ENCODE data around the gene AMPH.
A peak's percentile ranks its signal among the peaks of the same experiment; 100 is the strongest.
"Not testable (repeated sequence)": the region's sequence is repeated elsewhere in the genome, so short reads cannot be mapped to it uniquely, and the experiment has no call there.

Gene AMPH

DNA sequence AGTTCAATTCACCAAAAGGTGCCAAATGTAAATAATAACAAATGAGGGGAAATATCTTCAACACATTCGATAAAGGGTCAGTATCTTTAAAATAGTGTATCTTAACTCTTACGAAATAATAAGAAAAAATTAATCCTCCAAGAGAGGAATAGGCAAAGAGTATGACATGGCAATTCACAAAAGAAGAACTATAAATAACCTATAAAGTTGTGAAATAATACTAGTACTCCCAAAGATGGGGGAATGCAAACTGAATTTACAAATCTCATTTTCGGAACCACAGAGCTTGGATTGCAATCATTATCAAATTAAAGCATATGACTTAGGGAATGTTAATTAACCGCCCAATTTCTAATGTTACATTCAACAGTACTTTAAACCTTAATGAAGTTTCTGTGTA is 279.6 kb downstream of the AMPH start:
- DNase-seq (ENCODE audit: low read depth in 2 of 2): no peak

DNA sequence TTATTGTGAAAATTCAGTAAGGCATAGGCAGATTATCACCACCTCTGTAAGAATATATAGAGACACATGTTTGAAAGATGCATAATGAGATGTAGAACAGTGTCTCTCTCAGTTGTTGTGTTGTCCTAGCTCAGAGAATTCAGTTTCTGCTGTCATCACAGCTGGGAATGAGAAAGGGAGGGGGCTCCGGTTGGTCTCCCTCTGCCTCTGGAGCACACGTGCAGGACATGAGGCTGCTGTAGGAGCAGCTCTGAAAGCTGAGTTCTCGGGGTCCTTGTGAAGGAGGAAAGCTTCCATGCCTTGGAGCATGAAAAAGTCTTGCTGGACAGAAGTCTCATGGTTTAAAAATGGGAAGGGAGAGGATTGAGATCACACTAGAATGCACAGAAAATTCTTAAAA is 280.4 kb downstream of the AMPH start:
- not testable (repeated sequence) for DNase-seq (ENCODE audit: low read depth in 2 of 2)

DNA sequence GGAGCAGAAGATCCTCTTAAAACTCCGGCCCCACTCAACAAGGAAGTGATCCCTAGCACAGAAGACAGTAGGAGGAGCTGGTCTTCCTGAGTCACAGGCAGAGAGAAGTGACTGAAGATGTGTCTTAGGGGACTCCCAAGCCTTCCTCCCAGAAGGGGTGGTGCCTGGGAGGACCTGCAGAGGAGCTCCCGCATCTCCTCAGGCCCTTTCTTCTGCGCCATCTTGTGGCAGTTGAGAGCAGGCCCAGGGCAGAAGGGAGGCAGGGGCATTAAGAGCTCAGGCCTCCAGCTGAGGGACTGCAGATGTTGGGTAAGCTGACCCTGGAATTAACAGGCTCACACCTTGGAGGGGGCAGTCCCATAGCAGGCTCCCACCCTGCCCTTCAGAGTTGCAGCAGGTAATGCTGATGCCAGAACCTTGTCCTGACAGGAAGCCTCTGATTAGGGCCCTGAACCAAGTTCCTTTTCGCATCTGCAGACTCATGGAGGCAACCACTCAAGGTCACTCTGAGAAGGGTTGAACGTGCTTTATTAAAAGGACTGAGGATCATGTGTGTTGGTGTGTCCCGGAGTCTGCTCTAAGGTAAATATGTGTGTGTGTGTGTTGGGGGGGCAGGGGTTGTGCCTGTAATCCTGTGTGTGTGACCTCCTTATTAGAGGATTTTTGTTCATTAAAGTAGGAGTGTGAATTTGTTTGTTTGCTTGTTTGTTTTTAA is 281.1 kb downstream of the AMPH start:
- not testable (repeated sequence) for DNase-seq (ENCODE audit: low read depth in 2 of 2)

DNA sequence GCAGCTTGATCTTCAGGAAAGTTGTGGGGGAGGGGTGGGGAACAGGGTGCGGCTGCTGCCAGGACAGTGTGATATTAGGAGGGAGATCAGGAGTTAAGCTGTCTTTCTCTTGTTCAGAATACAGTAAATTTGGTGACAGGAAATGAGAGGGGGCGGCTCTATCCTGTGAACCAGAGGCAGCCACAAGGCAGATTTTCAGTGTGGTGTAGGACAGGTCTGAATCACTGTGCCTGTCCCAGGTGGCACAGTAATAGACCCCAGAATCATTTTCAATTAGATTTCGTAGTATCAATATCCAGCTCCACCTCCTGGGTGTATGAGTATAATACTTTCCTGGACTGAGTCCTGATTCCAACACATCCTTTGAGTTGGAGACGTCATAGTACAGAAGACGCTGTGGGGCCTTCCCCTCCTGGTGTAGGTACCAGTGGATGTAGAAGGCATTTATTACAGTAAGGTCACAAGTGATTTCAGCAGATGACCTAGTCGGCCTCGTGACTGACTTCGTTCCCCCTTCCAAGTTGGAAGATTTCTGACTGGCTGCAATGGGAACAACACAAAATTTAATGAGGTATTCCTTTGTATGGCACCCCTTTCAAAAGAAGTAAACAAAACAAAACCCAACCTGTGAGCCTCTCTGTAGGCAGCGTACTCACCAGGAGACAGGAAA is 281.9 kb downstream of the AMPH start:
- DNase-seq (ENCODE audit: low read depth in 2 of 2): not testable (repeated sequence)

DNA sequence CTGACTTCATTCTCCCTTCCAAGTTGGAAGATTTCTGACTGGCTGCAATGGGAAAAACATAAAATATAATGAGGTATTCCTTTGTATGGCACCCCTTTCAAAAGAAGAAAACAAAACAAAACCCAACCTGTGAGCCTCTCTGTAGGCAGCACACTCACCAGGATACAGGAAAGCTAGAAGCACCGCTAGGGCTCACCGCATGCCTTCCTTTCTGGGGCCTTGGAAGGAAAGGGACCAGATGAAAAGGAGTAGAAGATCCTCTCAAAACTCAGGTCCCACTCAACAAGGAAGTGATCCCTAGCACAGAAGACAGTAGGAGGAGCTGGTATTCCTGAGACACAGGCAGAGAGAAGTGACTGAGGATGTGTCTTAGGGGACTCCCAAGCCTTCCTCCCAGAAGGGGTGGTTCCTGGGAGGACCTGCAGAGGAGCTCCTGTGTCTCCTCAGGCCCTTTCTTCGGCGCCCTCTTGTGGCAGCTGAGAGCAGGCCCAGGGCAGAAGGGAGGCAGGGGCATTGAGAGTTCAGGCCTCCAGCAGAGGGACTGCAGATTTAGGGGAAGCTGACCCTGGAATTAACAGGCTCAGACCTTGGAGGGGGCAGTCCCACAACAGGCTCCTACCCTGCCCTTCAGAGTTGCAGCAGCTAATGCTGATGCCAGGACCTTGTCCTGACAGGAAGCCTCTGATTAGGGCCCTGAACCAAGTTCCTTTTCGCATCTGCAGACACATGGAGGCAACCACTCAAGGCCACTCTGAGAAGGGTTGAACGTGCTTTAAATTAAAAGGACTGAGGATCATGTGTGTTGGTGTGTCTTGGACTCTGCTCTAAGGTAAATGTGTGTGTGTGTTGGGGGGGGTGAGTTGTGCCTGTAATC is 285.6 kb downstream of the AMPH start:
- not testable (repeated sequence) for DNase-seq (ENCODE audit: low read depth in 2 of 2)

DNA sequence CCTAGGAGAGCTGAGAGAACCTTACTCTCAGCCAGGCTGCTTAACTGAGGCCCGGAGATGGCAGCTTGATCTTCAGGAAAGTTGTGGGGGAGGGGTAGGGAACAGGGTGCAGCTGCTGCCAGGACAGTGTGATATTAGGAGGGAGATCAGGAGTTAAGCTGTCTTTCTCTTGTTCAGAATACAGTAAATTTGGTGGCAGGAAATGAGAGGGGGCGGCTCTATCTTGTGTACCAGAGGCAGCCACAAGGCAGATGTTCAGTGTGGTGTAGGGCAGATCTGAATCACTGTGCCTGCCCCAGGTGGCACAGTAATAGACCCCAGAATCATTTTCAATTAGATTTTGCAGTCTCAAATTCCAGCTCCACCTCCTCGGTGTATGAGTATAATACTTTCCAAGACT is 286.4 kb downstream of the AMPH start:
- not testable (repeated sequence) for DNase-seq (ENCODE audit: low read depth in 2 of 2)

DNA sequence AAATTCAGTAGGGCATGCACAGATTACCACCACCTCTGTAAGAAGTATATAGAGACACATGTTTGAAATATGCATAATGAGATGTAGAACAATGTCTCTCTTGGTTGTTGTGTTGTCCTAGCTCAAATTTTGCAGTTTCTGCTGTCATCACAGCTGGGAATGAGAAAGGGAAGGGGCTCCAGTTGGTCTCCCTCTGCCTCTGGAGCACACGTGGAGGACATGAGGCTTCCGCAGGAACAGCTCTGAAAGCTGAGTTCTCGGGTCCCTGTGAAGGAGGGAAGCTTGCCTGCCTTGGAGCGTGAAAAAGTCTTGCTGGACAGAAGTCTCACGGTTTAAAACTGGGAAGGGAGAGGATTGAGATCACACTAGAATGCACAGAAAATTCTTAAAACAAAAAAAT is 289.0 kb downstream of the AMPH start:
- DNase-seq (ENCODE audit: low read depth in 2 of 2): not testable (repeated sequence)

DNA sequence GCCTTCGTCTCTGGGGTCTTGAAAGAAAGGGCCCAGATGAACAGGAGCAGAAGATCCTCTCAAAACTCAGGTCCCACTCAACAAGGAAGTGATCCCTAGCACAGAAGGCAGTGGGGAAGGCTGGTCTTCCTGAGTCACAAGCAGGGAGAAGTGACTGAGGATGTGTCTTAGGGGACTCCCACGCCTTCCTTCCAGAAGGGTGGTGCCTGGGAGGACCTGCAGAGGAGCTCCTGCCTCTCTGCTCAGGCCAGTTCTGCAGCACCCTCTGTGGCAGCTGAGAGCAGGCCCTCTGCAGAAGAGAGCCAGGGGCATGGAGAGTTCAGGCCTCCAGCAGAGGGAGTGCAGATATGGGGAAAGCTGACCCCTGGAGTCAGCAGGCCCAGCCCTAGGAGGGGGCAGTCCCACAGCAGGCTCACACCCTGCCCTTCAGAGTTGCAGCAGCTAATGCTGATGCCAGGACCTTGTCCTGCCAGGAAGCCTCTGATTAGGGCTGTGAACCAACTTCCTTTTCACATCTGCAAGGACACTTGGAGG is 289.9 kb downstream of the AMPH start:
- DNase-seq (ENCODE audit: low read depth in 2 of 2): not testable (repeated sequence)

DNA sequence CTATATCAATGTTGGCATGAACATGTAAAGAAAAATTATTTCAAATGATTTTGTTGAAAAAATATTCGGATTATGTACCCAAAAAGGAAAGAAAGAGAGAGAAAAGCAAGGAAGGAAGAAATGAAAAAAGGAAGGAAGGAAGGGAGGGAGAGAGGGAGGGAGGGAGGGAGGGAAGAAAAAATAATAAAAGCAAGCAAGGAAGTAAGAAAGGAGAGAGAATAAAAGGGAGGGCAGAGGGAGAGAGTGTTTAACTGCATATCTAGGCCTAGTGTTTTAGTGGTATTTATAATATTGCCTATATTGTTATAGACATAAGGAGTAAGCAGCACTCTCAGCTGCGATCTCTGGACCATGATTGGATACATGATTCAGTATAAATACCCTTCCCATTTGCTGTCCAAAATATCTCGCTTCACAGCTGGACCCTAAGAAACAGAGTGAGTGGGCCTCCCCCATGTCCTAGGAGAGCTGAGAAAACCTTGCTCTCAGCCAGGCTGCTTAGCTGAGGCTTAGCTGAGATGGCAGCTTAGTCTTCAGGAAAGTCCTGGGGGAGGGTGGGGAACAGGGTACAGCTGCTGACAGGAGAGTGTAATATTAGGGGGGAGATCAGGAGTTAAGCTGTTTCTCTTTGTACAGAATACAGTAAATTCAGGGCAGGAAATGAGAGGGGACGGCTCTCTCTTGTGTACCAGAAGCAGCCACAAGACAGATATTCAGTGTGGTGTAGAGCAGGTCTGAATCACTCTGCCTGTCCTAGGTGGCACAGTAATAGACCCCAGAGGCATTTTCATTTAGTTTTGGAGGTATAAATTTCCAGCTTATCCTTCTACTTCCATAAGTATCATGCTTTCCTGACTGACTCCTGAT is 291.0 kb downstream of the AMPH start:
- DNase-seq (ENCODE audit: low read depth in 2 of 2): no peak

DNA sequence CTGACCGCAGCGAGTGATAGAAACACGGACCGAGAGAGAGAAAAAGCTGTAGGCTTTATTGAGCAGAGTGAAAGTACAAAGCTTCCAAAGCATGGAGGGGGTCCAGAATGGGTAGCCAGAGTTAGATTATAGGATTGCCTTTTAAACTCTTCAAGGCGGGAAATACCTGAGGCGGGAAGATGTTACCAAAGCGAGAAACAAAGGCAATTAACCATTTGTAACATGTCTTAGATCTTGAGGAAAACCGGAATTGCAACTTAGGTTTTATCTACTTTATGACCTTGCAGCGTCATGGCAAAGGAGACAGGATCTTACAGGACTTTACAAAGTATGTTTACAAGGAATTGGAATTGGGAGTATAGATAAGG is 295.0 kb downstream of the AMPH start:
- DNase-seq (ENCODE audit: low read depth in 2 of 2): not testable (repeated sequence)

DNA sequence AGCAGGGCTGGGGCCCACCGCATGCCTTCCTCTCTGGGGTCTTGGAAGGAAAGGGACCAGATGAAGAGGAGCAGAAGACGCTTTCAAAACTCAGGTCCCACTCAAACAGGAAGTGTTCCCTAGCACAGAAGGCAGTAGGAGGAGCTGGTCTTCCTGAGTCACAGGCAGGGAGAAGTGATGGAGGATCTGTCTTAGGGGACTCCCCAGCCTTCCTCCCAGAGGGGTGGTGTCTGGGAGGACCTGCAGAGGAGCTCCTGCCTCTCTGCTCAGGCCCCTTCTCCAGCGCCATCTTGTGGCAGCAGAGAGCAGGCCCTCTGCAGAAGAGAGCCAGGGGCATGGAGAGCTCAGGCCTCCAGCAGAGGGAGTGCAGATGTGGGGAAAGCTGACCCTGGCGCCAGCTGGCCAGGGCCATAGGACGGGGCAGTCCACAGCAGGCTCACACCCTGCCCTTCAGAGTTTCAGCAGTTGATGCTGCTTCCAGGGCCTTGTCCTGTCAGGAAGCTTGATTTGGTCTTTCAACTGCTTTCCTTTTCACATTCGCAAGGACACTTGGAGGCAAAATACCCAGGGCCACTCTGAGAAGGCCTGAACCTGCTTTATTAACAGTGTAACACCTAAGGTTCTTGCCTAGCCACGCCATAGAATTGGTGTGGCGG is 295.6 kb downstream of the AMPH start:
- peak; percentile 57 to 67 for DNase-seq (ENCODE audit: low read depth in 2 of 2)

DNA sequence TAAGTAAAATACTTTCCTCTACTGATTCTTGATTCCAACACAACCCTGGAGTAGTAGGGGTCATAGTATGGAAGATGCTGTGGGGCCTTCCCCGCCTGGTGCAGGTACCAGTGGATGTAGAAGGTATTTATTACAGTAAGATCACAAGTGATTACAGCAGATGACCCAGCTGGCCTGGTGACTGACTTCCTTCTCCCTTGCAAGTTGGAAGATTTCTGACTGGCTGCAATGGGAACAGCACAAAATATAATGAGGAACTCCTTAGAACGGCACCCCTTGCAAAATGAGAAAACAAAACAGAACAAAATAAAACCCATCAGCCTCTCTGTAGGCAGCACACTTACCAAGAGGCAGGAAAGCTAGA is 296.1 kb downstream of the AMPH start:
- no peak for DNase-seq (ENCODE audit: low read depth in 2 of 2)

DNA sequence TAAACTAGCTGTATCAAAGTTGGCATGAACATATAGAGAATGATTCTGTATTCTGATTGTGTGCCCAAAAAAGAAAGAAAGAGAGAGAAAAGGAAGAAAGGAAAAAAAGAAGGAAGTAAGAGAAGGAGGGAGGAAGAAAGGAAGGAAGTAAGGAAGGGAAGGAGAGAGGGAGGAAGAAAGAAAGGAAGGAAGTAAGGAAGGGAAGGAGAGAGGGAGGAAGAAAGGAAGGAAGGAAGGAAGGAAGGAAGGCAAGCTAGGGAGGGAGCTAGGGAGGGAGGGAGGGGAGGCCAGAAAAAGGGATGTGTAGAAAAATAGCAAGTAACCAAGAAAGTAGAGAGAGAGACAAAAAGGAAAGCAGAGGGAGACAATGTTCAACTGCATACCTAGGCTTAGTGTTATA is 297.0 kb downstream of the AMPH start:
- no peak for DNase-seq (ENCODE audit: low read depth in 2 of 2)

Measured in stimulated activated CD4-positive, alpha-beta T cell treated with anti-CD3 and anti-CD28 coated beads, Interleukin-1b, Interleukin-23, amount 100 ng/mL, for 4 hours (primary cell).